GM13976 (cell line): ENCODE measurements around the gene PRRT3.
"Not testable (repeated sequence)": the region's sequence is repeated elsewhere in the genome, so short reads cannot be mapped to it uniquely, and the experiment has no call there.

Experiments
- DNase-seq: peaks from one replicate; pipeline ENCODE4 v3.0.0; 2012; ENCODE audit warnings: low spot score
- in situ Hi-C: fragments of 300-500 bp; cut with MboI; formaldehyde crosslinking; loops from one replicate; pipeline ENCODE4 v1.12.0; 2022; ENCODE audit warnings: low sequenced_read_pairs, mixed read lengths, inconsistent platforms; ENCODE audit not compliant: unreplicated experiment
- TF ChIP-seq, protein P1 (sequence below): IDR thresholded peaks from 2 replicates; pipeline ENCODE4 v1.5.1; 2012; ENCODE audit warnings: borderline replicate concordance, mild to moderate bottlenecking; ENCODE audit not compliant: insufficient read depth; ENCODE audit errors: extremely low read depth, missing control alignments, control extremely low read depth

PRRT3 gene

DNA sequence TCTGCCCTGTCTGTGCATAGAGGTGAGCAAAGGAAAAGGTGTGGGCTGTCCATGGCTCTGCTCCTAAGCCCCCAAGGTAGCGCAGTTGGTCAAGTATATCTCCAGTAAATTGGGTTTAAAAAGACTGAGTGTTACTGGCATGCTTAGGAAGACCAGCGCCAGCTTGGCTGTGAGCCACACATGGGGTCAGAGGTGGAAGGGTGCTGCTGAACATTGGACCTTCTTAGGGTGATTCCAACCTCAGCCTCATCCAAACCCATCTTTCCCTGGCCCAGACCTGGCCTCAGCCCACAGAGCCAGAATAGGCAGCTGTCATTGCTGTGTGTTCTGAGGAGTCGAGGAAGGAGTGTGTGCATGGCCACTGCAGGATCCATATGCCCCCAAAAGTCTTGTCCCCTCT is 43.9 kb downstream of the PRRT3 start:
- TF ChIP-seq, protein P1, sequence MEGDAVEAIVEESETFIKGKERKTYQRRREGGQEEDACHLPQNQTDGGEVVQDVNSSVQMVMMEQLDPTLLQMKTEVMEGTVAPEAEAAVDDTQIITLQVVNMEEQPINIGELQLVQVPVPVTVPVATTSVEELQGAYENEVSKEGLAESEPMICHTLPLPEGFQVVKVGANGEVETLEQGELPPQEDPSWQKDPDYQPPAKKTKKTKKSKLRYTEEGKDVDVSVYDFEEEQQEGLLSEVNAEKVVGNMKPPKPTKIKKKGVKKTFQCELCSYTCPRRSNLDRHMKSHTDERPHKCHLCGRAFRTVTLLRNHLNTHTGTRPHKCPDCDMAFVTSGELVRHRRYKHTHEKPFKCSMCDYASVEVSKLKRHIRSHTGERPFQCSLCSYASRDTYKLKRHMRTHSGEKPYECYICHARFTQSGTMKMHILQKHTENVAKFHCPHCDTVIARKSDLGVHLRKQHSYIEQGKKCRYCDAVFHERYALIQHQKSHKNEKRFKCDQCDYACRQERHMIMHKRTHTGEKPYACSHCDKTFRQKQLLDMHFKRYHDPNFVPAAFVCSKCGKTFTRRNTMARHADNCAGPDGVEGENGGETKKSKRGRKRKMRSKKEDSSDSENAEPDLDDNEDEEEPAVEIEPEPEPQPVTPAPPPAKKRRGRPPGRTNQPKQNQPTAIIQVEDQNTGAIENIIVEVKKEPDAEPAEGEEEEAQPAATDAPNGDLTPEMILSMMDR, result no peak
- in situ Hi-C loops, result no loop called here
- no peak for DNase-seq

DNA sequence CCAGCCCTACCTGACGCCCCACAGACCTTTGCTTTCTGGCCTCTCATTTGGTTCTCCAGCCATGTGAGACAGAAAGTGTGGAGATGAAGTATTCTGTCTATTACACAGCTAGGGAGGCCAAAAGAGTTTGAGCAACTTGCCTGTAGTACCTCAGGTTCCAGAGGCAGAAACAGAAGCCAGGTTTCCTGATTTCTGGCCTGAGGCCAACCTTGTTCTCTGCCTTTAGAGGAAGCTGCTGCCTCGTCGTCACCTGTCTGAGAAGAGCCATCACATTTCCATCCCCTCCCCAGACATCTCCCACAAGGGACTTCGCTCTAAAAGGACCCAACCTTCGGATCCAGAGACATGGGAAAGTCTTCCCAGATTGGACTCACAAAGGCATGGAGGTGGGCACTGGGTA is 45.7 kb downstream of the PRRT3 start:
- DNase-seq, result no peak
- TF ChIP-seq, protein P1, result no peak
- in situ Hi-C loops, result no loop called here

DNA sequence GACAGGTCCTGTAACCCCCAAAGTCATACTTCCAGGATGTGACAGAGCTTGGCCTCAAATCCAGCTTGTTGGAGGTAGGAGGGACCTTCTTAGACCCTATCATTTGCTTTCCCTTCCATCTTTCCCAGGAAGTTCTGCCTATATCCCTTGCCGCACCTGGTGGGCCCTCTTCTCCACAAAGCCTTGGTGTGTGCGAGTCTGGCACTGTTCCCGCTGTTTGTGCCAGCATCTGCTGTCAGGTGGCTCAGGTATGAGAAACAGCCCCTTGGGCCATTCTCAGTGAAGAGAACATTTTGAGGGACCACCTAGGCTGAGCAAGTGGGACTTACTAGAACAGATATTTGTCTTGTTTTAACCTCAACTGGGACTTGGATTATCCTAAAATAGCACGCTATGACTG is 48.3 kb downstream of the PRRT3 start:
- no peak for DNase-seq
- TF ChIP-seq, protein P1, result no peak

DNA sequence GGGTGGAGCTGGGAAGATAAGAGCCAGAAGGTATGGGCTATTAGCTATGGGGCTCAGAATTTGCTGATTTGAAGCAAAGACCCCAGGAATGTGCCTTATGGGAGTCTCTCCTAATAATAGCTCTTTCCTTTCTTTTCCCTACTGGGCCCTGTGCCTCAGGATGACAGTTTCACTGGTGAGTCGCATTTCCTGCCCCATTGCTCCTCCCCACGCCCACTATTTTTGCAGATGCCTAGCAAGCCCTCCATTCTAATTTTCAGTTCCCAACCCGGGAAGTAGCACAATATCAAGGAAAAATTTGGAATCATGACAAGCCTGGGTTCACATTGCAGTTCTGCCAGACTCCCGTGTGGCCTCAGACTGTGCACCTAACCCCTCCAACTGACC is 49.0 kb downstream of the PRRT3 start:
- in situ Hi-C loops, result no loop called here
- TF ChIP-seq, protein P1, result no peak
- no peak for DNase-seq

More for the DNA sequence above, 48.3 kb downstream of the PRRT3 start:
- in situ Hi-C loops, result no loop called here

DNA sequence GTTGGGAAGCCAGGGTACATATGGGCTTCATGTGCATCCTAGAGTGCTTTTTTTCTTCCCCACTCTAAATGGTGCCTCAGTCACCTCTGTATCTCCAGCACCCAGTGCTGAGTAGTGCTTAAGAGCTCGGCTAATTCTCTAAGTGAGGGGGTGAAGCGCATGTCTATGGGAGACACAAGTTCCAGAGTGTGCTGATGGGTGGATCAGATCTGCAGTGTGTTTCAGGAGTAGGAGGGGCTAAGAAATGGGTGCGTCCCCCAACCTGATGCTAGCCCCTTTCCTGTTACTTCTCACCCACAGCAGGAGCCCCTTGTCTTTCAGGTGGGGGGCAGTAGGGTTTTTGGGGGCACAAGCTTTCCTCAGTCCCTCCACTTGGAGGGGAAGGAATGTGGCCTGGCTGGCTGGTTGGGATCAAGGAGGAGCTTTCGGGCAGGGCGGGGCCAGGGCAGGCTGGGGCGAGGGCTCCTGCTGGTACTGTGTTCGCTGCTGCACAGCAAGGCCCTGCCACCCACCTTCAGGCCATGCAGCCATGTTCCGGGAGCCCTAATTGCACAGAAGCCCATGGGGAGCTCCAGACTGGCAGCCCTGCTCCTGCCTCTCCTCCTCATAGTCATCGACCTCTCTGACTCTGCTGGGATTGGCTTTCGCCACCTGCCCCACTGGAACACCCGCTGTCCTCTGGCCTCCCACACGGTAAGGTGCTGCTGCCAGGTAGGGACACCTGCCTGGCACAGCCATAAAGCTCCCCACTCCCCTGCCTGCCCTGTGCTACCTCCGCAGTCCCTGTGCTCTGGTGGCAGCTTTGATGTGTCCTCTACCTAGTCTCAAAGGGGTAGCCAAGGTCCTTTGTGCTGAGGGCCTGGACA is 49.6 kb downstream of the PRRT3 start, which contains the start of gene IL17RE:
IL17RE (plus strand) TSS at position 477 of the 866 bp plus-strand sequence; CDS start at position 562, 85 bp downstream.
- no peak for DNase-seq
- TF ChIP-seq, protein P1, result no peak
- in situ Hi-C loops, result no loop called here

DNA sequence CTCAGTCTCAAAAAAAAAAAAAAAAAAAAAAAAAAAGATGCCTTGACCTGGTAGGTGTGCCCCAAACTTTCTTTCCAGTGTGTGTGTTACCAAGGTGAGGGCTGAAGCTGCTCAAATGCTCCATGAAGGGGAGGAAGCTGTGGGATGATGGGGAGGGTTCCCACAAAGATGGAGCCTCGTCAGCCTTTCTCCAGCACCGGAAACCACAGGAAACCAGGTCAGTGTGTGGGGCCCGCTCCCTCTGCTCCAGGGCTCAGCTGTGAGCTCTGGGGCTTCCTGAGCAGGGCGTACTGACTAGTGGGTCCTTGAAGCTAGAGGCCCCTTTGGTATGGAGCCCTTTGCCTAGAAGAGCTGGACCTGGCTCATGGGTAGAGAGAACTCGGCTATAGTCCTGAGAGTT is 50.2 kb downstream of the PRRT3 start:
- in situ Hi-C loops, result no loop called here
- TF ChIP-seq, protein P1, result no peak
- DNase-seq, result no peak

DNA sequence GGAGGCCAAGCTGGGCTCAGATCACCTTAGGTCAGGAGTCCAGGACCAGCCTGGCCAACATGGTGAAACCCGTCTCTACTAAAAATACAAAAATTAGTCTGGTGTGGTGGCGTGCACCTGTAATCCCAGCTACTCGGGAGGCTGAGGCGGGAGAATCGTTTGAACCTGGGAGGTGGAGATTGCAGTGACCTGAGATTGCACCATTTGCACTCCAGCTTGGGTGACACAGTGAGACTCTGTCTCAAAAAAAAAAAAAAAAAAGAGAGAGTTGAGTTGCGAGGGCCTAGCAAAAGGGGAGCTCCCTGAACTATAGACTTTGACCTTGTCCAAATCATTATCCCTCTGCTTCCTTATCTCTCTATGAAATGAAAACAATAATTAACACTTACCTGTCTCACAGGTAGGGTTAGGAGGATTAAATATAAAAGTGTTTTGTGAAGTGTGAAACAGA is 51.2 kb downstream of the PRRT3 start:
- DNase-seq, in situ Hi-C loops: not testable (repeated sequence)
